ENCODE measurements around the gene NKX2-2.

NKX2-2 gene

GRCh38 chr20:21513881-21514540 is at the start of gene NKX2-2:
TSS of gene NKX2-2 (minus strand) at chr20:21514064. CDS start at chr20:21513669, 395 bp downstream.
- no peak within 1 kb of the TSS for H3K4me3 ChIP-seq (ENCODE audit: low read depth, low read length)
- TF ChIP-seq, protein P1, sequence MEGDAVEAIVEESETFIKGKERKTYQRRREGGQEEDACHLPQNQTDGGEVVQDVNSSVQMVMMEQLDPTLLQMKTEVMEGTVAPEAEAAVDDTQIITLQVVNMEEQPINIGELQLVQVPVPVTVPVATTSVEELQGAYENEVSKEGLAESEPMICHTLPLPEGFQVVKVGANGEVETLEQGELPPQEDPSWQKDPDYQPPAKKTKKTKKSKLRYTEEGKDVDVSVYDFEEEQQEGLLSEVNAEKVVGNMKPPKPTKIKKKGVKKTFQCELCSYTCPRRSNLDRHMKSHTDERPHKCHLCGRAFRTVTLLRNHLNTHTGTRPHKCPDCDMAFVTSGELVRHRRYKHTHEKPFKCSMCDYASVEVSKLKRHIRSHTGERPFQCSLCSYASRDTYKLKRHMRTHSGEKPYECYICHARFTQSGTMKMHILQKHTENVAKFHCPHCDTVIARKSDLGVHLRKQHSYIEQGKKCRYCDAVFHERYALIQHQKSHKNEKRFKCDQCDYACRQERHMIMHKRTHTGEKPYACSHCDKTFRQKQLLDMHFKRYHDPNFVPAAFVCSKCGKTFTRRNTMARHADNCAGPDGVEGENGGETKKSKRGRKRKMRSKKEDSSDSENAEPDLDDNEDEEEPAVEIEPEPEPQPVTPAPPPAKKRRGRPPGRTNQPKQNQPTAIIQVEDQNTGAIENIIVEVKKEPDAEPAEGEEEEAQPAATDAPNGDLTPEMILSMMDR (IDR thresholded peaks at IDR 0.05; ENCODE audit: borderline replicate concordance, insufficient read depth, low read depth, low read length): no peak

DNA sequence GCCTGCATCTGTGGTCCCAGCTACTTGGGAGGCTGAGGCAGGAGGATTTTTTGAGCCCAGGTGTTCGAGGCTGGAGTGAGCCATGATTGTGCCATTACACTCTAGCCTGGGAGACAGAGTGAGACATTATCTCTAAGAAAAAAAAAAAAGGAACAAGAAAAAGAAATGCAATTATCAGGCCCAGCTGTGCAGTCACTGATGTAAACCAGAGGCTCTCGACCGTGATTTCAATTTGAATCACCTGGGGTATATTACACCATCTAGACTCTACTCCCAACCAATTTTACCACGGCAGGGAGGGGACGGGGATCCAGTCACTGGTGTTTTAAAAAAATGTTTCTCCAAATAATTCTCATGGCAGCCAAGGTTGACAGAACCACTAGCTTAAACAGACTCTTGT is 48.8 kb upstream of the NKX2-2 start:
- TF ChIP-seq, protein P1 (IDR thresholded peaks at IDR 0.05; ENCODE audit: borderline replicate concordance, insufficient read depth, low read depth, low read length): no peak
- H3K4me3 ChIP-seq (ENCODE audit: low read depth, low read length): no peak overlapping the region

DNA sequence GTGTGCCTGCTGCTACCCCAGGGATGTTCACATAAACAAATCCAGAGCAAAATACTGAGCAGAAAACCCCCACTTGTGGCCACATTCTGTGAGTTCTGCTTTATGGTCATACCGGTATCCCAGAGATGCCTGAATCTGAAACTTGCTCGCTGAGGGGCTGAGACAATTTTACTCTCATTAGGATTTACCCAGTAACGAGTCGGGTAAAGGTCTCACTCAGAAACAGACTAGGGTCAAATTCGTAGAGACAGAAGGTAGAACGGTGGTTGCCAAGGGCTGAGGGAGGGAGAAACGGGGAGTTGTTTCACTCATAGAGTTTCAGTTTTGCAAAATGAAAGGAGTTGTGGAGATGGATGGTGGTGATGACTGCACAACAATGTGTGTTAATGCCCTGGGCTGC is 45.4 kb upstream of the NKX2-2 start:
- TF ChIP-seq, protein P1 (IDR thresholded peaks at IDR 0.05; ENCODE audit: borderline replicate concordance, insufficient read depth, low read depth, low read length): no peak

DNA sequence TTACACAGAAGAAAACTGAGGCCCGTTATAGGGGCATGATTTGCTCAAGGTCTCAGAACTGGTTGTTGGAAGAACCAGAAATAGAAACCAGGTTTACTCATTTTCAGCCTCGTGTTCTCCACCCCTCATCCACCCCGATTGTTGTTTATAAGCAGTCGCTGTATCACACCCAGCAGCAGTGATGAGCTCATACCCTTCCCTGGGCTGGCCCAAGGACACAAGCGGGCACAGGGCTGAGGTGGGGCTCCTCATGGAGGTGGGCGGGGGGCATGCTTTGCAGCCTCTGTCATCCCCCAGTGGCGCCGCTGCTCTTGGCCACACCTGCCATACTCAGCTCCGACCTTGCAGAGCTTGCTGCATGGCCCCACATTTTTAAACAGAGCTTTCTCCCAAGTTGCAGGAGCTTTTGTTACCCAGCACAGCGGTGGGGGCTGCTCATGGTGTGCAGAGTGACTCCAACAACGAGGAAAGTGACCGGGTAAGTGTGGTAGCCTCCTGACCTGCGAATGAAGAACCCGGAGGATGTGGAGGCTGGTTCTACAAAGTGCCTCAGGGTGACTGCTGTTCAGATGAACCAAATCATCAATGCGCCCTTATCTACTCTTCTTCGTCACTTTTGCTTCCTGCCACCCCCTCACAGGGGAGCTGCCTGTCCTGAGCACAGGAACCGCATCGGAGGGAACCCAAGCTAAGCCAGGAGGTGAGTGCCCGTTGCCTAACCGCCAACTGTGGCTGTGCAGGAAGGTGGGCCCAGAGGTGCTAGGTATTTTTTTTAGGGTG is 43.6 kb upstream of the NKX2-2 start:
- no peak overlapping the region for H3K4me3 ChIP-seq (ENCODE audit: low read depth, low read length)
- TF ChIP-seq, protein P1 (IDR thresholded peaks at IDR 0.05; ENCODE audit: borderline replicate concordance, insufficient read depth, low read depth, low read length): no peak

More for the DNA sequence above, 45.4 kb upstream of the NKX2-2 start:
- H3K4me3 ChIP-seq (ENCODE audit: low read depth, low read length): no peak overlapping the region

GRCh38 chr20:21556398-21556797 is 42.5 kb upstream of the NKX2-2 start:
- H3K4me3 ChIP-seq (ENCODE audit: low read depth, low read length): no peak overlapping the region
- TF ChIP-seq, protein P1 (IDR thresholded peaks at IDR 0.05; ENCODE audit: borderline replicate concordance, insufficient read depth, low read depth, low read length): no peak

DNA sequence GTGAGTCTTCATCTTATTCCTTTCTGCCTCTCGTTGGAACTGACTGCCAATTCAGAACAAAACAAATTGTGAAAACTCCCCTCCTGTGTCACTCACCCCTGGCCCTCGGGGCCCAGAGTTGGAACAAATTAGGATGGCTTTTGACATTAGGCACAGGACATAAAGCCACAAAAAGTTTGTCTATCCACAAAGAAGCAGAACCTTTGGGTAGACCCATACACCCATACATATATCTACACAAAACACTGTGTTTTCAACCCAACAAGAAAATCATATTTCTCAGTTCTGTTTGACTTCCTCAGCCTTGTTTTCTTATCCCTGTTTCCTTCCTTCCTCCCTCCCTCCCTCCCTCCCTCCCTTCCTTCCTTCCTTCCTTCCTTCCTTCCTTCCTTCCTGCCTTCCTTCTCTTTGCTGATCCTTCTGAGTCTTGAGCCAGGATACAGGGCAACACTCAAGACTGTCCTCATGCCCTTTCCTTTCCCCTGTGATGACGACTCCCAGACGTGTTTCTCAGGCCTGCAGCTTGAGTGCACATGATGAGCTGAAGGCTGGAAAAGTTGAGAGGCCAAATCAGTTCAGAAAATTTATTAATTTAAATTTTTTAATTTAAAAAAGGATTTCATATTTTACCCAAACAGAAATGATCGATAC is 41.7 kb upstream of the NKX2-2 start:
- no peak overlapping the region for H3K4me3 ChIP-seq (ENCODE audit: low read depth, low read length)
- TF ChIP-seq, protein P1 (IDR thresholded peaks at IDR 0.05; ENCODE audit: borderline replicate concordance, insufficient read depth, low read depth, low read length): no peak
